PC-3 (cell line): ENCODE measurements around the gene LRIF1. TPM values are rescaled to one million over a fixed set of nuclear protein-coding genes. Genes with fewer than 3 reads are reported as not detected.

Experiments used
- ATAC-seq: fragments of 200-7000 bp; cut with Tn5 transposase; 2 replicates; pipeline ENCODE4 v1.9.1; 2020; ENCODE audit warnings: mild to moderate bottlenecking, moderate library complexity
- BruUV-seq: library from RNA; stranded (reverse); fragments of 400-500 nt; replicated peaks from 2 replicates; lab custom pipeline; 2021; lab: Mats Ljungman, UMichigan
- CTCF ChIA-PET: fragments of 300-600 bp; sonication (Branson Sonifier 250); formaldehyde crosslinking; loops from one replicate; lab custom pipeline; 2022; ENCODE audit warnings: antibody characterized with exemption; lab: Charles Lee
- POLR2A ChIA-PET: fragments of 300-600 bp; sonication (Branson Sonifier 250); formaldehyde crosslinking; loops from one replicate; lab custom pipeline; 2022; ENCODE audit warnings: antibody characterized with exemption; ENCODE audit not compliant: unreplicated experiment; lab: Charles Lee
- DNase-seq: peaks from one replicate; pipeline ENCODE4 v3.0.0-alpha.2; 2015
- H2AFZ ChIP-seq: fragments of 300-600 bp; sonication (generic); 2 replicates; pipeline ENCODE4 v1.6.0; 2016; ENCODE audit warnings: antibody characterized with exemption, low read length
- H3F3A ChIP-seq: fragments of 300-600 bp; sonication (generic); one replicate; pipeline ENCODE4 v1.6.0; 2017; ENCODE audit warnings: antibody characterized with exemption, low read length, control low read depth, mild to moderate bottlenecking; ENCODE audit not compliant: unreplicated experiment
- H3K27ac ChIP-seq: fragments of 300-600 bp; sonication (generic); 2 replicates; pipeline ENCODE4 v1.5.1; 2016; ENCODE audit warnings: mild to moderate bottlenecking, low read length
- H3K27me3 ChIP-seq: fragments of 300-600 bp; sonication (generic); 2 replicates; pipeline ENCODE4 v1.6.1; 2016; ENCODE audit warnings: low read length, mixed read lengths
- H3K36me3 ChIP-seq: fragments of 300-600 bp; sonication (generic); 2 replicates; pipeline ENCODE4 v1.6.1; 2016; ENCODE audit warnings: low read depth, mixed run types, low read length, mixed read lengths
- H3K4me1 ChIP-seq: fragments of 300-600 bp; sonication (generic); 2 replicates; pipeline ENCODE4 v1.5.1; 2016; ENCODE audit warnings: low read length; ENCODE audit not compliant: insufficient read depth
- H3K4me2 ChIP-seq: fragments of 300-600 bp; sonication (generic); 2 replicates; pipeline ENCODE4 v1.6.0; 2016; ENCODE audit warnings: low read length
- H3K4me3 ChIP-seq: fragments of 300-600 bp; sonication (generic); 2 replicates; pipeline ENCODE4 v1.5.1; 2016; ENCODE audit warnings: mild to moderate bottlenecking, low read length, mixed read lengths
- H3K79me2 ChIP-seq: fragments of 300-600 bp; sonication (generic); 2 replicates; pipeline ENCODE4 v1.6.1; 2017; ENCODE audit warnings: low read length, mixed read lengths
- H3K9ac ChIP-seq: fragments of 300-600 bp; sonication (generic); 2 replicates; pipeline ENCODE4 v1.6.0; 2016; ENCODE audit warnings: mild to moderate bottlenecking, low read length
- H3K9me2 ChIP-seq: fragments of 300-600 bp; sonication (generic); replicated peaks from 2 replicates; pipeline ENCODE4 v1.6.1; 2016; ENCODE audit warnings: mixed run types, low read length, mixed read lengths
- H3K9me3 ChIP-seq: fragments of 300-600 bp; sonication (generic); 2 replicates; pipeline ENCODE4 v1.6.1; 2016; ENCODE audit warnings: low read length, mixed read lengths
- H4K20me1 ChIP-seq: fragments of 300-600 bp; sonication (generic); 2 replicates; pipeline ENCODE4 v1.6.1; 2016; ENCODE audit warnings: low read length, mixed read lengths
- CTCF ChIP-seq: fragments of 300-600 bp; sonication (generic); conservative IDR thresholded peaks from 2 replicates; pipeline ENCODE4 v1.5.1; 2017; ENCODE audit warnings: antibody characterized with exemption, low read depth, mild to moderate bottlenecking, low read length
- EZH2 ChIP-seq: fragments of 300-600 bp; sonication (generic); IDR thresholded peaks from one replicate; pipeline ENCODE4 v1.6.1; 2017; ENCODE audit warnings: antibody characterized with exemption, mild to moderate bottlenecking, low read length; ENCODE audit not compliant: unreplicated experiment
- EZH2phosphoT487 ChIP-seq: fragments of 300-600 bp; sonication (generic); IDR thresholded peaks from 2 replicates; pipeline ENCODE4 v1.6.1; 2018; ENCODE audit warnings: mild to moderate bottlenecking, antibody characterized with exemption, low read length, borderline replicate concordance
- intact Hi-C: fragments of 100-400 bp; cut with micrococcal nuclease; formaldehyde crosslinking; loops from 2 replicates; pipeline ENCODE4 v1.9.0; 2023
- total RNA-seq: library from RNA; depleted of rRNA; stranded (reverse); fragments of >200 nt; gene quantifications from 2 replicates; pipeline ENCODE4 v1.2.3, GENCODE V29; 2014; rRNA removed

LRIF1 gene
- total RNA-seq, 1 experiment from 2014 or later: 18.1 TPM

GRCh38 chr1:110898734-110899457 lies 64.8 kb downstream of the LRIF1 start:
- BruUV-seq: no TSS peak
- CTCF ChIA-PET: no interaction called here

GRCh38 chr1:110897681-110898080 lies 66.0 kb downstream of the LRIF1 start:
- no peaks in the 10 kb centered on the region for H4K20me1 ChIP-seq
- H3K9ac ChIP-seq: no peak overlapping the region
- DNase-seq: no peak
- H3K9me3 ChIP-seq: no peaks in the 10 kb centered on the region
- no peaks in the 10 kb centered on the region for H3K79me2 ChIP-seq
- no peak overlapping the region for H3K27ac ChIP-seq
- no peaks in the 10 kb centered on the region for H3K4me1 ChIP-seq
- H3K36me3 ChIP-seq: no peaks in the 10 kb centered on the region
- ChIA-PET POLR2A (no interaction called here), CTCF (no interaction called here)
- no peak overlapping the region for H2AFZ ChIP-seq
- TF ChIP-seq CTCF (no peak), EZH2 (no peak)
- H3K4me3 ChIP-seq: no peak overlapping the region
- H3K27me3 ChIP-seq: peaks cover 3% of the 10 kb centered on the region; the same call in 1 of the 2 replicates
- H3F3A ChIP-seq: no peaks in the 10 kb centered on the region
- intact Hi-C loops: no loop called here
- BruUV-seq: no TSS peak
- no peak overlapping the region for H3K4me2 ChIP-seq
- H3K9me2 ChIP-seq: no peaks in the 10 kb centered on the region
- no peak for ATAC-seq

More at GRCh38 chr1:110898734-110899457, 64.8 kb downstream of the LRIF1 start:
- no peaks in the 10 kb centered on the region for H4K20me1 ChIP-seq
- no peak overlapping the region for H3K4me3 ChIP-seq
- no peaks in the 10 kb centered on the region for H3K4me1 ChIP-seq
- H3K9ac ChIP-seq: no peak overlapping the region
- no peaks in the 10 kb centered on the region for H3K79me2 ChIP-seq
- H2AFZ ChIP-seq: no peak overlapping the region
- H3K9me2 ChIP-seq: no peaks in the 10 kb centered on the region
- no peaks in the 10 kb centered on the region for H3K36me3 ChIP-seq
- ATAC-seq (no peak), DNase-seq (no peak)
- H3K9me3 ChIP-seq: no peaks in the 10 kb centered on the region
- no peaks in the 10 kb centered on the region; the same call in 1 of the 2 replicates for H3K27me3 ChIP-seq
- no peaks in the 10 kb centered on the region for H3F3A ChIP-seq
- H3K4me2 ChIP-seq: no peak overlapping the region
- intact Hi-C loops: no loop called here
- no peak for TF ChIP-seq EZH2
- no peak for TF ChIP-seq CTCF
- no peak for TF ChIP-seq EZH2phosphoT487
- POLR2A ChIA-PET: no interaction called here
- no peak overlapping the region for H3K27ac ChIP-seq

Other genes starting within 250 kb of the LRIF1 start
- gene CD53, start 90.8 kb downstream of the LRIF1 start, total RNA-seq: not detected in 2 replicates
- gene DRAM2, start 176.2 kb upstream of the LRIF1 start, total RNA-seq: 25.7 and 30.0 TPM in 2 replicates
- gene CEPT1, start 176.3 kb upstream of the LRIF1 start, total RNA-seq: 20.6 and 29.6 TPM in 2 replicates
- gene DENND2D, start 236.7 kb upstream of the LRIF1 start, total RNA-seq: 3.2 and 4.0 TPM in 2 replicates